Mesendoderm (in vitro differentiated cells): ENCODE data around the gene MYO1E.

Experiments used
- DNase-seq: peaks from one replicate; pipeline ENCODE4 v3.0.0; 2013
- H2AK5ac ChIP-seq: 2 replicates; pipeline ENCODE4 v1.6.1; 2013; ENCODE audit warnings: low read length, inconsistent platforms
- H2BK120ac ChIP-seq: 2 replicates; pipeline ENCODE4 v1.6.1; 2013; ENCODE audit warnings: low read depth, mild to moderate bottlenecking, low read length, moderate library complexity, mixed read lengths
- H2BK15ac ChIP-seq: replicated peaks from 2 replicates; pipeline ENCODE4 v1.6.1; 2013; ENCODE audit warnings: low read depth, mild to moderate bottlenecking, moderate library complexity
- H2BK5ac ChIP-seq: 2 replicates; pipeline ENCODE4 v1.6.1; 2013; ENCODE audit warnings: low read length, inconsistent platforms
- H3K18ac ChIP-seq: 2 replicates; pipeline ENCODE4 v1.6.1; 2013; ENCODE audit warnings: mild to moderate bottlenecking, low read length, mixed read lengths
- H3K23ac ChIP-seq: one replicate; pipeline ENCODE4 v1.6.1; 2013; ENCODE audit warnings: low read length
- H3K27ac ChIP-seq: 2 replicates; pipeline ENCODE4 v1.5.1; 2013; ENCODE audit warnings: low read depth, mild to moderate bottlenecking, inconsistent platforms, low read length, moderate library complexity
- H3K27me3 ChIP-seq: 2 replicates; pipeline ENCODE4 v1.6.1; 2013; ENCODE audit warnings: low read length, control low read depth, mild to moderate bottlenecking, inconsistent platforms; ENCODE audit not compliant: insufficient read depth, poor library complexity
- H3K36me3 ChIP-seq: 2 replicates; pipeline ENCODE4 v1.6.1; 2013; ENCODE audit warnings: low read length, inconsistent platforms; ENCODE audit not compliant: control insufficient read depth, insufficient read depth
- H3K4ac ChIP-seq: one replicate; pipeline ENCODE4 v1.6.1; 2013; ENCODE audit warnings: low read depth, mild to moderate bottlenecking, low read length, moderate library complexity
- H3K4me1 ChIP-seq: 2 replicates; pipeline ENCODE4 v1.6.1; 2013; ENCODE audit warnings: low read depth, low read length, inconsistent platforms; ENCODE audit not compliant: control insufficient read depth
- H3K4me2 ChIP-seq: 2 replicates; pipeline ENCODE4 v1.6.1; 2013; ENCODE audit warnings: low read length
- H3K4me3 ChIP-seq: 2 replicates; pipeline ENCODE4 v1.5.1; 2013; ENCODE audit warnings: mild to moderate bottlenecking, low read length
- H3K56ac ChIP-seq: one replicate; pipeline ENCODE4 v1.6.1; 2013; ENCODE audit warnings: low read length
- H3K79me1 ChIP-seq: 2 replicates; pipeline ENCODE4 v1.6.1; 2013; ENCODE audit warnings: low read length, inconsistent platforms
- H3K79me2 ChIP-seq: 2 replicates; pipeline ENCODE4 v1.6.1; 2013; ENCODE audit warnings: mild to moderate bottlenecking, low read length; ENCODE audit not compliant: control insufficient read depth, insufficient read depth
- H3K9ac ChIP-seq: 2 replicates; pipeline ENCODE4 v1.6.1; 2013; ENCODE audit warnings: low read length, inconsistent platforms
- H4K5ac ChIP-seq: one replicate; pipeline ENCODE4 v1.6.1; 2013; ENCODE audit warnings: low read length
- H4K8ac ChIP-seq: one replicate; pipeline ENCODE4 v1.6.1; 2013; ENCODE audit warnings: low read depth, mild to moderate bottlenecking, control low read depth, low read length, moderate library complexity
- WGBS: extraction: QIAGEN DNeasy Blood & Tissue Kit; methylation state at CpG from one replicate; pipeline ENCODE4 v1.1.7; 2013; ENCODE audit warnings: low lambda C conversion rate, missing lambda C conversion rate; ENCODE audit not compliant: insufficient coverage; ENCODE audit errors: extremely low coverage; 5-methylcytosine and 5-hydroxymethylcytosine counted together

MYO1E gene

DNA sequence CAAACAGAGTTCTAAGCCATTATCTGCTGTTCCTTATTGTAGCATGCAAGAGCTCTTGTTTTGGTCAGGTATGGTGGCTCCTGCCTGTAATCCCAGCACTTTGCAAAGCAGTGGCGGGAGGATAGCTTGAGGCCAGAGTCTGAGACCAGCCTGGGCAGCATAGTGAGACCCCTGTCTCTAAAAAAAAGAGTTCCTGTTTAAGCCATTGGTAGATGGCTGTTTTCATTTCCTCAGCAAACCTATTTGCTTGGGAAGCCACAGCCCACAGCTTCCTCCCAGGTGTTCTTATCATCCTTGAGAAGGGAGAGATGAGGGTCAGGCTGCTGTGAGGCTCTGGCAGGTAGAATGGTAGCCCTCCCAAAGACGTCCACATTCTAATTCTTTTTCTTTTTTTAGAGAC, 40.9 kb upstream of the MYO1E start:
- Histone ChIP-seq H2BK5ac (no peak overlapping the region), H3K4me3 (no peak overlapping the region), H3K79me2 (no peaks in the 10 kb centered on the region), H3K27me3 (no peaks in the 10 kb centered on the region), H2AK5ac (no peak overlapping the region), H3K56ac (no peak overlapping the region), H3K27ac (no peak overlapping the region), H3K4me1 (no peaks in the 10 kb centered on the region), H3K23ac (no peak overlapping the region), H3K9ac (no peak overlapping the region), H3K4me2 (no peak overlapping the region), H2BK15ac (no peak overlapping the region), H2BK120ac (no peak overlapping the region), H4K8ac (no peak overlapping the region), H4K5ac (no peak overlapping the region), H3K4ac (no peak overlapping the region), H3K36me3 (no peaks in the 10 kb centered on the region), H3K18ac (no peak overlapping the region), H3K79me1 (no peaks in the 10 kb centered on the region)
- no peak for DNase-seq
- no CpG with 5 or more reads among the region's 2 CpGs for WGBS

DNA sequence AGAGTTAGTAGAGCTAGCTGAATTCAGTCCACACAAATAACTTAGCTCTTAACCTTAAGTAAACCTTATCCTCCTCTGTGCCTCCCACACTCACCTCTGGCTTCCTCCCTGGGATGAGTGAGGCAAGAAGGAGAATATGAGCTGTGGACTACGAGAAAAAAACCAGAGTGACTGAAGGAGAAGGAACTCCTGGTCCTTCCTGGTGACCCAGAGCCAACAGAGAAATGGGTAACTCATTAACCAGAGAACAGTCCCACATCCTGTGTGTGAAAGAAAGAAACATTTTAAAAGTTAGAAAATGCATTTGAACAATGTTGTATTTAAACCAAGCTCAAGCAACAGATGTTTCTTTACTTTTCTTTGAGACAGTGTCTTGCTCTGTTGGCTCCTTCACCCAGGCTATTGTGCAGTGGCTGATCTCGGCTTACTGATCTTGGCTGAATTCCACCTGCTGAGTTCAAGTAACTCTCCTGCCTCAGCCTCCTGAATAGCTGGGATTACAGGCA, 37.8 kb upstream of the MYO1E start:
- H2BK5ac ChIP-seq, result no peak overlapping the region
- no peaks in the 10 kb centered on the region for H3K79me2 ChIP-seq
- H3K56ac ChIP-seq, result no peak overlapping the region
- H3K23ac ChIP-seq, result no peak overlapping the region
- H2BK15ac ChIP-seq, result no peak overlapping the region
- no peaks in the 10 kb centered on the region for H3K27me3 ChIP-seq
- H3K4ac ChIP-seq, result no peak overlapping the region
- no peak overlapping the region for H3K27ac ChIP-seq
- no peaks in the 10 kb centered on the region for H3K79me1 ChIP-seq
- no peak overlapping the region for H3K9ac ChIP-seq
- H3K4me1 ChIP-seq, result no peaks in the 10 kb centered on the region
- no peak overlapping the region for H3K4me2 ChIP-seq
- WGBS, result no CpG with 5 or more reads among the region's 2 CpGs
- DNase-seq, result no peak
- no peak overlapping the region for H3K4me3 ChIP-seq
- no peak overlapping the region for H2BK120ac ChIP-seq
- no peak overlapping the region for H4K5ac ChIP-seq
- H3K18ac ChIP-seq, result no peak overlapping the region
- no peak overlapping the region for H4K8ac ChIP-seq
- no peak overlapping the region for H2AK5ac ChIP-seq
- H3K36me3 ChIP-seq, result no peaks in the 10 kb centered on the region

DNA sequence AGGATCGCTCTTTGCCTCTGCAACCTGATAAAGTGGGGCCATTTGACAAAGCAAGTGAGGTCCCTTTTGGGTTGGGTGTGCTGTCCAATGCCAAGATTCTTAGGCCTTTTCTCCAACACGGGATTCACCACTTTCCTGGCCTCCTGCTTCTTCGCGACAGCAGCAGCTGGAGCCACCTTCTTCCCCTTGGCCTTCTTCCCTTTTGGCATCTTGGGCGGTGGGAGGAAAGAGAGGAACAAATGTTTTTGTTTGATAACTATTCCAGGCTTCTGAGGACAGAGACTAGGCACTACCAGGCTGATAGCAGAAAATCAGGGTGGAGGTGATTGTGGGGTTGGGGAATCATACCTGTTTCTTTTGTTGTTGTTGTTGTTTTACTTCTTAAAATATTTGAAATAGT, 35.3 kb upstream of the MYO1E start:
- no peak overlapping the region for H3K4ac ChIP-seq
- H2BK5ac ChIP-seq, result no peak overlapping the region

DNA sequence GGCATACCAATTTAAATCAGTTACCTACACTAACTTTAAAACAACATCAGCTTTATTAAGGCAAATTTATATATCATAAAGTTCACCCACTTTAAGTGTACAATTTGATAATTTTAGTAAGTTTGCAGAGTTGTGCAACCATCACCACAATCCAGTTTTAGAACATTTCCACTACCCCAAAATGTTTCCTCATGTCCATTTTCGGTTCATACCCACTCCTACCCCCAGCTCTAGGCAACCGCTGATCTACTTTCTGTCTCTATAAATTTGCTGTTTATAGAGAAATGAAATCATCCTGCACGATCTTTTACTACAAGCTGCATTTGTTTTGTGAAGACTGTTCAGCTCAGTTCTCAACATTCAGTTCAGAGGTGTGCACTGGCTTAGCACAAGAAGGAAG, 33.8 kb upstream of the MYO1E start:
- H3K79me1 ChIP-seq, result no peaks in the 10 kb centered on the region
- no peaks in the 10 kb centered on the region for H3K36me3 ChIP-seq
- H3K18ac ChIP-seq, result no peak overlapping the region
- no peak overlapping the region for H3K4me3 ChIP-seq
- no CpG with 5 or more reads among the region's 3 CpGs for WGBS
- H3K4me1 ChIP-seq, result no peaks in the 10 kb centered on the region
- H3K23ac ChIP-seq, result no peak overlapping the region
- H2AK5ac ChIP-seq, result no peak overlapping the region
- no peak overlapping the region for H4K8ac ChIP-seq
- H3K79me2 ChIP-seq, result no peaks in the 10 kb centered on the region
- no peak overlapping the region for H4K5ac ChIP-seq
- no peak overlapping the region for H3K4ac ChIP-seq
- H3K27me3 ChIP-seq, result no peaks in the 10 kb centered on the region
- no peak overlapping the region for H3K4me2 ChIP-seq
- H2BK120ac ChIP-seq, result no peak overlapping the region
- DNase-seq, result no peak
- no peak overlapping the region for H2BK15ac ChIP-seq
- no peak overlapping the region for H3K9ac ChIP-seq
- H2BK5ac ChIP-seq, result no peak overlapping the region
- no peak overlapping the region for H3K56ac ChIP-seq
- H3K27ac ChIP-seq, result no peak overlapping the region

More for the DNA sequence above, 35.3 kb upstream of the MYO1E start:
- H3K27me3 ChIP-seq, result no peaks in the 10 kb centered on the region
- H3K23ac ChIP-seq, result no peak overlapping the region
- no peaks in the 10 kb centered on the region for H3K36me3 ChIP-seq
- no peak overlapping the region for H3K18ac ChIP-seq
- no peak overlapping the region for H2BK120ac ChIP-seq
- no peak overlapping the region for H2AK5ac ChIP-seq
- H3K79me1 ChIP-seq, result no peaks in the 10 kb centered on the region
- no peak for DNase-seq
- no peaks in the 10 kb centered on the region for H3K79me2 ChIP-seq
- no peak overlapping the region for H2BK15ac ChIP-seq
- no CpG with 5 or more reads among the region's 5 CpGs for WGBS
- no peak overlapping the region for H4K8ac ChIP-seq
- H3K4me3 ChIP-seq, result no peak overlapping the region
- no peak overlapping the region for H3K9ac ChIP-seq
- H3K4me1 ChIP-seq, result no peaks in the 10 kb centered on the region
- no peak overlapping the region for H4K5ac ChIP-seq
- no peak overlapping the region for H3K27ac ChIP-seq
- no peak overlapping the region for H3K56ac ChIP-seq
- no peak overlapping the region for H3K4me2 ChIP-seq

DNA sequence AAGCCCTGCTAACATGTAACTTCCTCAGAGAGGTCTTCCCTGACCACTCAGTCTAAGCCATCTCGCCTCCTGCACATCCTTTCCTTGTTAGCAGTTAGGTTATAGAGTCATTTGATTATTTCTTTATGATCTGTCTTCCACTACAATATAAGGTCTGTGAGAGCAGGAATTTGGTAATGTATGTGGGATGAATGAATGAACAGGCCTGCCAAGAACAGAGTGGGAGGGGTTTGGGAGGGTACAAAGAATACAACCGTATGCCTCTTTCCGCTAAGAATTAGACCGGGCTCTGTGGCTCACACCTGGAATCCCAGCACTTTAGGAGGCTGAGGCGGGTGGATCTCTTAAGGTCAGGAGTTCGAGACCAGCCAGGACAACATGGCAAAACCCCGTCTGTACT, 32.4 kb upstream of the MYO1E start:
- DNase-seq, result no peak

DNA sequence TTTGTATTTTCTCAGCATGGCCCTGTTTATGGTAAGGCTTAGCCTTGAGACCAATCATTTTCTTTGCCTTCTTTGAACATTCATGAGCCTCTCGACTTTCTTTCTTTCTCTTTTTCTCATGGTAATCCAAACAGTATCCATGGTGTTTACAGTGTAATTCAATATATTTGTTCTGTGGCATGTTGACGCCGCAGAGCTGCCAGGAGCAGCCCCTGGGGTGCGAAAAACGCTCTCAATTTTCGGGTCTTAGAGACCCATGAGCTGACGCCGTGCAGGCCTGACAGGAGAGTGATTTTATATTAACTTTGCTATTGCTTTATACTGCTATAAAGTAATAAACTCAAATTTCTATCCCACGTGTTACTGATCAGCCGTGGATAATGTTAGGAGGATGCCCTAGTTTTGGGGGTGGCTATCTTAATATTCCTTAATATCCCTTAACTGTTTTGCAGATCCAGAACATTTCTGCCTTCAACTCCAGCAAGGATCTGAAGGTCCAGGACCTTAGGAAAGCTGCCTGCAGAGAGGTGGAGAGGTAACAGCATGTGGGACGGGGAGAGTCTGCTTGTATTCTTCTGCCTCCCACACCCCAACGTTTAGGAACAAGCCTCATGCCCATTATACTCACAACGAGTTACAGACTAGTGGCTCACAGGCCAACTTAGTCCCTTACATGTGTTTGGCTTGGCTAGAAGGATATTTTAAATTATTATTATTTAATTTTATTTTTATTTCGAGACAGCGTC, 29.3 kb upstream of the MYO1E start:
- no peaks in the 10 kb centered on the region for H3K4me1 ChIP-seq
- H3K79me2 ChIP-seq, result no peaks in the 10 kb centered on the region
- no peak overlapping the region for H3K56ac ChIP-seq
- H2BK120ac ChIP-seq, result no peak overlapping the region
- H3K36me3 ChIP-seq, result no peaks in the 10 kb centered on the region
- no peak overlapping the region for H2AK5ac ChIP-seq
- H4K5ac ChIP-seq, result no peak overlapping the region
- no peak for DNase-seq
- no peak overlapping the region for H3K4me2 ChIP-seq
- no peak overlapping the region for H3K4ac ChIP-seq
- H3K27me3 ChIP-seq, result no peaks in the 10 kb centered on the region
- H3K4me3 ChIP-seq, result no peak overlapping the region
- no peak overlapping the region for H3K9ac ChIP-seq
- no peak overlapping the region for H3K18ac ChIP-seq
- no peak overlapping the region for H2BK5ac ChIP-seq
- H3K79me1 ChIP-seq, result no peaks in the 10 kb centered on the region
- no peak overlapping the region for H4K8ac ChIP-seq
- H2BK15ac ChIP-seq, result no peak overlapping the region
- H3K27ac ChIP-seq, result no peak overlapping the region
- WGBS, result no CpG with 5 or more reads among the region's 15 CpGs
- no peak overlapping the region for H3K23ac ChIP-seq

More for the DNA sequence above, 32.4 kb upstream of the MYO1E start:
- Histone ChIP-seq H3K36me3 (no peaks in the 10 kb centered on the region), H3K9ac (no peak overlapping the region), H3K27ac (no peak overlapping the region), H4K8ac (no peak overlapping the region), H3K4me2 (no peak overlapping the region), H3K4me1 (no peaks in the 10 kb centered on the region), H3K23ac (no peak overlapping the region), H3K79me1 (no peaks in the 10 kb centered on the region), H4K5ac (no peak overlapping the region), H3K18ac (no peak overlapping the region), H3K4ac (no peak overlapping the region), H3K4me3 (no peak overlapping the region), H2BK120ac (no peak overlapping the region), H3K56ac (no peak overlapping the region), H2BK5ac (no peak overlapping the region), H2BK15ac (no peak overlapping the region), H3K79me2 (no peaks in the 10 kb centered on the region), H3K27me3 (no peaks in the 10 kb centered on the region), H2AK5ac (no peak overlapping the region)
- WGBS, result no CpG with 5 or more reads among the region's 7 CpGs
